K562 (cell line): ENCODE results near the gene P4HTM. TPM values are rescaled to one million over a fixed set of nuclear protein-coding genes. Genes with fewer than 3 reads are reported as not detected.

Source experiments
- ATAC-seq: fragments of 200-7000 bp; cut with Tn5 transposase; 3 replicates; pipeline ENCODE4 v1.9.1; 2020; ENCODE audit warnings: moderate library complexity
- BruUV-seq: library from RNA; stranded (reverse); fragments of 400-500 nt; replicated peaks from 2 replicates; lab custom pipeline; 2021; lab: Mats Ljungman, UMichigan
- CTCF ChIA-PET: fragments of 300-600 bp; formaldehyde crosslinking; extraction: SDS; loops from one replicate; lab custom pipeline; 2021; ENCODE audit warnings: low intra/inter-chr PET ratio; lab: Yijun Ruan, JAX
- POLR2A ChIA-PET: fragments of 300-600, 350-650 bp; sonication (Branson Sonifier 250); formaldehyde crosslinking; extraction: SDS; loops from one replicate; lab custom pipeline; 2021; ENCODE audit warnings: antibody characterized with exemption, inconsistent platforms; lab: Yijun Ruan, JAX
- DNase-seq, 4 experiments: peaks; one replicate each; pipeline versions ENCODE4 v3.0.0 to v3.0.0-alpha.2; 2011 to 2018; ENCODE audit warnings: low spot score in 3 of 4, mixed read lengths in 3 of 4; ENCODE audit errors: extremely low read depth in 1 of 4
- FAIRE-seq: peaks from 2 replicates; lab custom pipeline; 2011; peaks lifted over from hg19 to GRCh38; lab: Jason Lieb, UNC
- H2AFZ ChIP-seq: 2 replicates; pipeline ENCODE4 v1.6.0; 2011; ENCODE audit warnings: low read depth, low read length, control low read depth, inconsistent platforms
- H3K27ac ChIP-seq: fragments of 200-600 bp; 3 replicates; pipeline ENCODE4 v1.8.0; 2011; ENCODE audit warnings: low read depth, mild to moderate bottlenecking, control low read depth, inconsistent platforms, low read length, moderate library complexity, mixed read lengths; ENCODE audit errors: extremely low read depth
- H3K27me3 ChIP-seq, 2 experiments: fragments of 300-600 bp in 1 of 2; 2 replicates in 1 of 2; 3 replicates in 1 of 2; pipeline versions ENCODE4 v1.6.0 to v1.8.0; 2011; ENCODE audit warnings: inconsistent platforms in 2 of 2, low read length in 2 of 2, mild to moderate bottlenecking in 1 of 2, mixed read lengths in 1 of 2, moderate library complexity in 1 of 2; ENCODE audit not compliant: control insufficient read depth in 2 of 2, insufficient read depth in 2 of 2
- H3K36me3 ChIP-seq: fragments of 300-600 bp; 3 replicates; pipeline ENCODE4 v1.8.0; 2011; ENCODE audit warnings: mild to moderate bottlenecking, low read length, inconsistent platforms; ENCODE audit not compliant: control insufficient read depth, insufficient read depth
- H3K4me1 ChIP-seq, 2 experiments: fragments of 200-600 bp in 1 of 2; replicated peaks in 1 of 2; 2 replicates in 1 of 2; 3 replicates in 1 of 2; pipeline versions ENCODE4 v1.5.1 to v1.8.0; 2011; ENCODE audit warnings: inconsistent platforms in 2 of 2, low read length in 2 of 2, mild to moderate bottlenecking in 1 of 2, mixed read lengths in 1 of 2, moderate library complexity in 1 of 2; ENCODE audit not compliant: control insufficient read depth in 2 of 2, insufficient read depth in 2 of 2
- H3K4me2 ChIP-seq: 2 replicates; pipeline ENCODE4 v1.6.1; 2011; ENCODE audit warnings: low read length, control low read depth, inconsistent platforms, mixed read lengths; ENCODE audit not compliant: insufficient read depth
- H3K4me3 ChIP-seq: fragments of 200-600 bp; sonication (generic), shearing (Covaris generic); 2 replicates; pipeline ENCODE4 v1.5.1; 2016; ENCODE audit warnings: control low read depth, inconsistent platforms
- H3K79me2 ChIP-seq: fragments of 200-600 bp; 3 replicates; pipeline ENCODE4 v1.8.0; 2011; ENCODE audit warnings: low read length, inconsistent platforms; ENCODE audit not compliant: control insufficient read depth, insufficient read depth
- H3K9ac ChIP-seq, 2 experiments: 2 replicates each; pipeline versions ENCODE4 v1.6.0 to v1.6.1; 2011; ENCODE audit warnings: low read depth in 2 of 2, low read length in 2 of 2, control low read depth in 1 of 2, inconsistent platforms in 1 of 2, mild to moderate bottlenecking in 1 of 2, mixed read lengths in 1 of 2; ENCODE audit not compliant: insufficient read depth in 1 of 2
- H3K9me1 ChIP-seq: one replicate; pipeline ENCODE4 v1.6.0; 2011; ENCODE audit warnings: inconsistent platforms, mild to moderate bottlenecking, low read length, moderate library complexity; ENCODE audit not compliant: control insufficient read depth, insufficient read depth
- H3K9me3 ChIP-seq: replicated peaks from 2 replicates; pipeline ENCODE4 v1.5.1; 2011; ENCODE audit warnings: low read depth, low read length, inconsistent platforms; ENCODE audit not compliant: control insufficient read depth, insufficient read depth
- H4K20me1 ChIP-seq: replicated peaks from 2 replicates; pipeline ENCODE4 v1.6.1; 2011; ENCODE audit warnings: low read length, inconsistent platforms, mixed read lengths; ENCODE audit not compliant: control insufficient read depth, insufficient read depth
- CCNT2 ChIP-seq: IDR thresholded peaks from 2 replicates; pipeline ENCODE4 v1.6.1; 2011; ENCODE audit warnings: borderline replicate concordance, low read depth, mild to moderate bottlenecking, moderate library complexity, mixed read lengths, low read length; ENCODE audit not compliant: insufficient read length; ENCODE audit errors: extremely low read depth
- MAZ ChIP-seq, 2 experiments: fragments of 450-650 bp in 1 of 2; sonication (generic) in 1 of 2; formaldehyde crosslinking; IDR thresholded peaks in 1 of 2; conservative IDR thresholded peaks in 1 of 2; 2 replicates each; pipeline versions ENCODE4 v1.4.0 to v1.5.0; 2020; ENCODE audit warnings: mild to moderate bottlenecking in 1 of 2, missing genetic modification reagents in 1 of 2
- MIER1 ChIP-seq: fragments of 450-650 bp; IDR thresholded peaks from 2 replicates; pipeline ENCODE4 v1.6.1; 2016; ENCODE audit warnings: antibody characterized with exemption, mild to moderate bottlenecking, low read depth
- MTF1 ChIP-seq: fragments of 250-450 bp; sonication (Bioruptor Pico); IDR thresholded peaks from 2 replicates; pipeline ENCODE4 v1.9.0; 2021; ENCODE audit warnings: moderate library complexity, mild to moderate bottlenecking, inconsistent platforms, borderline replicate concordance
- RB1 ChIP-seq: fragments of 450-650 bp; IDR thresholded peaks from 2 replicates; pipeline ENCODE4 v1.6.1; 2017; ENCODE audit warnings: low read depth, mild to moderate bottlenecking
- ZNF384 ChIP-seq: IDR thresholded peaks from 2 replicates; pipeline ENCODE4 v1.6.1; 2012; ENCODE audit warnings: low read depth, low read length, improper control_type of control experiment
- WGBS: fragments of 100-300 bp; shearing (Covaris generic); methylation state at CpG from one replicate; pipeline ENCODE4 v1.1.6; 2016; ENCODE audit warnings: low coverage, mixed read lengths; ENCODE audit not compliant: insufficient coverage; ENCODE audit errors: missing lambda C conversion rate; 5-methylcytosine and 5-hydroxymethylcytosine counted together
- in situ Hi-C: fragments of 300-500 bp; cut with MboI; formaldehyde crosslinking; loops from 4 replicates; pipeline ENCODE4 v1.15.0; 2018; ENCODE audit warnings: inconsistent platforms, mixed read lengths
- intact Hi-C: fragments of 100-400 bp; cut with micrococcal nuclease; formaldehyde crosslinking; loops from 2 replicates; pipeline ENCODE4 v1.14.2; 2022
- polyA plus RNA-seq, 8 experiments: library from polyadenylated mRNA; depleted of rRNA in 4 of 8; stranded (reverse) in 5 of 8; unstranded in 3 of 8; fragments of >200 nt; fragmentation: Nextera tagmentation in 2 of 8; fragmentation: Illumina TruSeq in 1 of 8; extraction: Ambion mirVana in 2 of 8; extraction: Trizol in 1 of 8; gene quantifications; 2 replicates each; pipeline versions ENCODE4 v1.2.1 to v1.2.3, GENCODE V29; 2011 to 2014; ENCODE audit warnings: inconsistent platforms in 1 of 8, missing spikeins in 1 of 8
- total RNA-seq, 7 experiments: library from RNA; depleted of rRNA in 6 of 7; stranded (reverse); fragments of >200 nt in 6 of 7; fragmentation: Illumina TruSeq in 2 of 7; extraction: Trizol in 2 of 7; gene quantifications; 2 replicates each; pipeline versions ENCODE4 v1.2.1 to v1.2.3, GENCODE V29; 2011 to 2021; ENCODE audit warnings: low replicate concordance in 1 of 7
- TF ChIP-seq, protein P1 (sequence below): sonication (generic); formaldehyde crosslinking; IDR thresholded peaks from 2 replicates; pipeline ENCODE4 v1.9.0; 2022; ENCODE audit warnings: mild to moderate bottlenecking, missing genetic modification reagents
- TF ChIP-seq, protein P2 (sequence below): fragments of 450-650 bp; formaldehyde crosslinking; IDR thresholded peaks from 2 replicates; pipeline ENCODE4 v1.4.0; 2022; ENCODE audit warnings: mild to moderate bottlenecking, moderate library complexity
- TF ChIP-seq, protein P3 (sequence below): fragments of 450-650 bp; IDR thresholded peaks from 2 replicates; pipeline ENCODE4 v1.6.1; 2014; ENCODE audit warnings: low read depth, mild to moderate bottlenecking, moderate library complexity, borderline replicate concordance
- TF ChIP-seq, protein P4 (sequence below): sonication (generic); formaldehyde crosslinking; IDR thresholded peaks from 2 replicates; pipeline ENCODE4 v1.8.1; 2023; ENCODE audit warnings: mild to moderate bottlenecking, missing genetic modification reagents

The P4HTM gene
- total and polyA plus RNA-seq, 9 of the 15 experiments (the other 6 are each of a cell fraction or from before 2014, with no cell fraction given) = 0.09 to 0.66 (median 0.25) TPM; not detected in 2

DNA sequence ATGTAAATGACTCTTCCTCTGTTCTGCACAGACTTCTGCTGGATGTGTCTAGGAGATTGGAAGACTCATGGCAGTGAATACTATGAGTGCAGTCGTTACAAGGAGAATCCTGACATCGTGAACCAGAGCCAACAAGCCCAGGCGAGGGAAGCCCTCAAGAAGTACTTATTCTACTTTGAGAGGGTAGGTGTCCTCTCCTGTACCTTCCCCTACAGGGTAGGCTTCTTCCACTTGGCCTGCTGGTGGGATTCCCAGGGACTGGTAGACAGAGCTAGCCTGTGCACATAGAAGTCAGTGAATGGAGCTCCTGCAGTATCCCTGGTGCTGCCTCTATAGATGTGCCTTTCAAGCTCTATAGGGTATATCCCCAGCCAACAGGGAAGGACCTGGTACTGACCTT is 10.6 kb upstream of the P4HTM start:
- intact Hi-C loops = no loop called here
- no peaks in the 10 kb centered on the region for H3K27me3 ChIP-seq
- no peak for FAIRE-seq
- BruUV-seq = no TSS peak
- CTCF ChIA-PET = no interaction called here
- H3K9me3 ChIP-seq = no peaks in the 10 kb centered on the region
- no peak overlapping the region for H3K27ac ChIP-seq
- no peaks in the 10 kb centered on the region for H4K20me1 ChIP-seq
- WGBS = 85% methylated on average over 3 of the region's 3 CpGs
- ATAC-seq = no peak
- H3K9me1 ChIP-seq = no peaks in the 10 kb centered on the region
- H3K79me2 ChIP-seq = no peaks in the 10 kb centered on the region
- H3K4me1 ChIP-seq = no peaks in the 10 kb centered on the region
- in situ Hi-C loops = no loop called here
- H3K4me3 ChIP-seq = no peak overlapping the region
- no peak for DNase-seq
- no peak overlapping the region for H3K4me2 ChIP-seq
- TF ChIP-seq RB1 = no peak
- TF ChIP-seq, protein P1, sequence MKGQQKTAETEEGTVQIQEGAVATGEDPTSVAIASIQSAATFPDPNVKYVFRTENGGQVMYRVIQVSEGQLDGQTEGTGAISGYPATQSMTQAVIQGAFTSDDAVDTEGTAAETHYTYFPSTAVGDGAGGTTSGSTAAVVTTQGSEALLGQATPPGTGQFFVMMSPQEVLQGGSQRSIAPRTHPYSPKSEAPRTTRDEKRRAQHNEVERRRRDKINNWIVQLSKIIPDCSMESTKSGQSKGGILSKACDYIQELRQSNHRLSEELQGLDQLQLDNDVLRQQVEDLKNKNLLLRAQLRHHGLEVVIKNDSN (CRISPR knock-in tag) = no peak
- no peak for TF ChIP-seq CCNT2
- TF ChIP-seq, protein P2, sequence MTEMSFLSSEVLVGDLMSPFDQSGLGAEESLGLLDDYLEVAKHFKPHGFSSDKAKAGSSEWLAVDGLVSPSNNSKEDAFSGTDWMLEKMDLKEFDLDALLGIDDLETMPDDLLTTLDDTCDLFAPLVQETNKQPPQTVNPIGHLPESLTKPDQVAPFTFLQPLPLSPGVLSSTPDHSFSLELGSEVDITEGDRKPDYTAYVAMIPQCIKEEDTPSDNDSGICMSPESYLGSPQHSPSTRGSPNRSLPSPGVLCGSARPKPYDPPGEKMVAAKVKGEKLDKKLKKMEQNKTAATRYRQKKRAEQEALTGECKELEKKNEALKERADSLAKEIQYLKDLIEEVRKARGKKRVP (CRISPR knock-in tag) = no peak
- TF ChIP-seq, protein P3, sequence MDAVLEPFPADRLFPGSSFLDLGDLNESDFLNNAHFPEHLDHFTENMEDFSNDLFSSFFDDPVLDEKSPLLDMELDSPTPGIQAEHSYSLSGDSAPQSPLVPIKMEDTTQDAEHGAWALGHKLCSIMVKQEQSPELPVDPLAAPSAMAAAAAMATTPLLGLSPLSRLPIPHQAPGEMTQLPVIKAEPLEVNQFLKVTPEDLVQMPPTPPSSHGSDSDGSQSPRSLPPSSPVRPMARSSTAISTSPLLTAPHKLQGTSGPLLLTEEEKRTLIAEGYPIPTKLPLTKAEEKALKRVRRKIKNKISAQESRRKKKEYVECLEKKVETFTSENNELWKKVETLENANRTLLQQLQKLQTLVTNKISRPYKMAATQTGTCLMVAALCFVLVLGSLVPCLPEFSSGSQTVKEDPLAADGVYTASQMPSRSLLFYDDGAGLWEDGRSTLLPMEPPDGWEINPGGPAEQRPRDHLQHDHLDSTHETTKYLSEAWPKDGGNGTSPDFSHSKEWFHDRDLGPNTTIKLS = no peak
- TF ChIP-seq ZNF384 = no peak
- no peak for TF ChIP-seq MAZ (CRISPR knock-in tag; conservative IDR thresholded peaks at IDR 0.05 in 1 of 2, IDR thresholded peaks at IDR 0.05 in 1 of 2)
- TF ChIP-seq MTF1 = no peak
- TF ChIP-seq, protein P4, sequence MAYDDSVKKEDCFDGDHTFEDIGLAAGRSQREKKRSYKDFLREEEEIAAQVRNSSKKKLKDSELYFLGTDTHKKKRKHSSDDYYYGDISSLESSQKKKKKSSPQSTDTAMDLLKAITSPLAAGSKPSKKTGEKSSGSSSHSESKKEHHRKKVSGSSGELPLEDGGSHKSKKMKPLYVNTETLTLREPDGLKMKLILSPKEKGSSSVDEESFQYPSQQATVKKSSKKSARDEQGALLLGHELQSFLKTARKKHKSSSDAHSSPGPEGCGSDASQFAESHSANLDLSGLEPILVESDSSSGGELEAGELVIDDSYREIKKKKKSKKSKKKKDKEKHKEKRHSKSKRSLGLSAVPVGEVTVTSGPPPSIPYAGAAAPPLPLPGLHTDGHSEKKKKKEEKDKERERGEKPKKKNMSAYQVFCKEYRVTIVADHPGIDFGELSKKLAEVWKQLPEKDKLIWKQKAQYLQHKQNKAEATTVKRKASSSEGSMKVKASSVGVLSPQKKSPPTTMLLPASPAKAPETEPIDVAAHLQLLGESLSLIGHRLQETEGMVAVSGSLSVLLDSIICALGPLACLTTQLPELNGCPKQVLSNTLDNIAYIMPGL (CRISPR knock-in tag) = no peak
- TF ChIP-seq MIER1 = no peak
- H2AFZ ChIP-seq = no peak overlapping the region
- no peak overlapping the region for H3K9ac ChIP-seq
- POLR2A ChIA-PET = no interaction called here
- H3K36me3 ChIP-seq = peaks cover 80% of the 10 kb centered on the region
